H9 (cell line): ENCODE measurements around the gene TYRP1. TPM values are rescaled to one million over a fixed set of nuclear protein-coding genes. Genes with fewer than 3 reads are reported as not detected.

Experiments used
- DNase-seq: peaks from one replicate; pipeline ENCODE4 v3.0.0-alpha.2; 2017
- H2AFZ ChIP-seq: one replicate; pipeline ENCODE4 v1.6.1; 2013; ENCODE audit warnings: mild to moderate bottlenecking, low read length, control low read depth, moderate library complexity
- H2AK5ac ChIP-seq: 2 replicates; pipeline ENCODE4 v1.6.1; 2013; ENCODE audit warnings: low read length, control low read depth, mixed read lengths; ENCODE audit not compliant: insufficient read length
- H2BK120ac ChIP-seq: one replicate; pipeline ENCODE4 v1.6.1; 2013; ENCODE audit warnings: low read depth, mild to moderate bottlenecking, low read length, control low read depth, inconsistent platforms; ENCODE audit not compliant: poor library complexity, severe bottlenecking
- H2BK12ac ChIP-seq: 2 replicates; pipeline ENCODE4 v1.6.1; 2013; ENCODE audit warnings: low read length, control low read depth, mixed read lengths, low read depth; ENCODE audit not compliant: insufficient read length
- H2BK15ac ChIP-seq: 2 replicates; pipeline ENCODE4 v1.6.1; 2013; ENCODE audit warnings: low read depth, low read length, control low read depth
- H2BK20ac ChIP-seq: one replicate; pipeline ENCODE4 v1.6.1; 2013; ENCODE audit warnings: low read depth, mild to moderate bottlenecking, low read length, control low read depth, inconsistent platforms; ENCODE audit not compliant: poor library complexity, severe bottlenecking
- H2BK5ac ChIP-seq: 2 replicates; pipeline ENCODE4 v1.6.1; 2013; ENCODE audit warnings: low read length, control low read depth, mixed read lengths; ENCODE audit not compliant: insufficient read length
- H3K14ac ChIP-seq: 2 replicates; pipeline ENCODE4 v1.6.1; 2013; ENCODE audit warnings: low read length, control low read depth; ENCODE audit not compliant: insufficient read depth
- H3K18ac ChIP-seq: 2 replicates; pipeline ENCODE4 v1.6.1; 2013; ENCODE audit warnings: low read depth, mild to moderate bottlenecking, mixed read lengths, low read length, control low read depth; ENCODE audit not compliant: insufficient read length
- H3K23ac ChIP-seq: 2 replicates; pipeline ENCODE4 v1.6.1; 2013; ENCODE audit warnings: low read length, control low read depth, mixed read lengths, low read depth; ENCODE audit not compliant: insufficient read length
- H3K23me2 ChIP-seq: 2 replicates; pipeline ENCODE4 v1.6.1; 2013; ENCODE audit warnings: low read depth, mild to moderate bottlenecking, mixed read lengths, low read length, control low read depth; ENCODE audit not compliant: insufficient read length, poor library complexity, severe bottlenecking
- H3K27ac ChIP-seq: 2 replicates; pipeline ENCODE4 v1.5.1; 2013; ENCODE audit warnings: low read length, control low read depth, mixed read lengths, low read depth; ENCODE audit not compliant: insufficient read length
- H3K27me3 ChIP-seq: 2 replicates; pipeline ENCODE4 v1.6.1; 2013; ENCODE audit warnings: low read length, control low read depth, inconsistent platforms; ENCODE audit not compliant: insufficient read depth
- H3K4ac ChIP-seq: 2 replicates; pipeline ENCODE4 v1.6.1; 2013; ENCODE audit warnings: low read depth, mild to moderate bottlenecking, control low read depth, inconsistent platforms, low read length, moderate library complexity
- H3K4me1 ChIP-seq: 2 replicates; pipeline ENCODE4 v1.6.1; 2013; ENCODE audit warnings: low read length, control low read depth, inconsistent platforms; ENCODE audit not compliant: insufficient read depth
- H3K4me2 ChIP-seq: 2 replicates; pipeline ENCODE4 v1.6.1; 2013; ENCODE audit warnings: low read length, control low read depth, mixed read lengths; ENCODE audit not compliant: insufficient read length, insufficient read depth
- H3K56ac ChIP-seq: 2 replicates; pipeline ENCODE4 v1.6.1; 2013; ENCODE audit warnings: low read depth, mild to moderate bottlenecking, mixed read lengths, low read length, control low read depth; ENCODE audit not compliant: insufficient read length
- H3K79me1 ChIP-seq: 2 replicates; pipeline ENCODE4 v1.6.1; 2013; ENCODE audit warnings: low read depth, mild to moderate bottlenecking, moderate library complexity, low read length, control low read depth, inconsistent platforms; ENCODE audit not compliant: insufficient read depth, poor library complexity, severe bottlenecking
- H3K79me2 ChIP-seq: 2 replicates; pipeline ENCODE4 v1.6.1; 2013; ENCODE audit warnings: low read length, control low read depth, inconsistent platforms; ENCODE audit not compliant: insufficient read depth
- H3K9ac ChIP-seq: 2 replicates; pipeline ENCODE4 v1.6.1; 2013; ENCODE audit warnings: low read length, control low read depth, mixed read lengths; ENCODE audit not compliant: insufficient read length; ENCODE audit errors: extremely low read depth
- H3K9me3 ChIP-seq: one replicate; pipeline ENCODE4 v1.6.1; 2013; ENCODE audit warnings: low read depth, low read length, inconsistent platforms; ENCODE audit not compliant: control insufficient read depth
- H3T11ph ChIP-seq: one replicate; pipeline ENCODE4 v1.6.1; 2013; ENCODE audit warnings: mild to moderate bottlenecking, low read length, control low read depth, inconsistent platforms
- H4K20me1 ChIP-seq: one replicate; pipeline ENCODE4 v1.6.1; 2013; ENCODE audit not compliant: control insufficient read depth, insufficient read length, insufficient read depth
- H4K5ac ChIP-seq: 2 replicates; pipeline ENCODE4 v1.6.1; 2013; ENCODE audit warnings: low read depth, mild to moderate bottlenecking, mixed read lengths, low read length, control low read depth; ENCODE audit not compliant: insufficient read length
- H4K8ac ChIP-seq: replicated peaks from 2 replicates; pipeline ENCODE4 v1.6.1; 2013; ENCODE audit warnings: low read length, control low read depth, mixed read lengths, low read depth; ENCODE audit not compliant: insufficient read length
- H4K91ac ChIP-seq: 2 replicates; pipeline ENCODE4 v1.6.1; 2013; ENCODE audit warnings: low read depth, mild to moderate bottlenecking, moderate library complexity, mixed read lengths, low read length, control low read depth; ENCODE audit not compliant: insufficient read length
- H3K27ac Mint-ChIP-seq, 3 experiments: 2 replicates in 2 of 3; 3 replicates in 1 of 3; pipeline ENCODE4 v1.8.0; 2020 to 2021; ENCODE audit warnings: mixed read lengths in 3 of 3, mild to moderate bottlenecking in 1 of 3, moderate library complexity in 1 of 3
- H3K27me3 Mint-ChIP-seq: 2 replicates; pipeline ENCODE4 v1.8.0; 2021; ENCODE audit warnings: low read depth, mild to moderate bottlenecking, moderate library complexity, mixed read lengths
- H3K36me3 Mint-ChIP-seq, 3 experiments: 2 replicates in 2 of 3; 3 replicates in 1 of 3; pipeline ENCODE4 v1.8.0; 2020 to 2021; ENCODE audit warnings: low read depth in 3 of 3, mixed read lengths in 3 of 3; ENCODE audit not compliant: insufficient read depth in 1 of 3
- H3K4me1 Mint-ChIP-seq, 2 experiments: 2 replicates each; pipeline ENCODE4 v1.8.0; 2020; ENCODE audit warnings: mixed read lengths in 2 of 2
- H3K4me3 Mint-ChIP-seq, 2 experiments: 2 replicates in 1 of 2; 3 replicates in 1 of 2; pipeline ENCODE4 v1.8.0; 2020 to 2021; ENCODE audit warnings: mild to moderate bottlenecking in 2 of 2, mixed read lengths in 2 of 2, moderate library complexity in 1 of 2
- H3K9me3 Mint-ChIP-seq, 2 experiments: 2 replicates in 1 of 2; 3 replicates in 1 of 2; pipeline ENCODE4 v1.8.0; 2020; ENCODE audit warnings: mild to moderate bottlenecking in 2 of 2, mixed read lengths in 2 of 2, moderate library complexity in 1 of 2
- WGBS: extraction: QIAGEN DNeasy Blood & Tissue Kit; methylation state at CpG from one replicate; pipeline ENCODE4 v1.1.7; 2013; ENCODE audit warnings: missing lambda C conversion rate, low lambda C conversion rate, mixed read lengths; ENCODE audit not compliant: insufficient read length; ENCODE audit errors: extremely low coverage; 5-methylcytosine and 5-hydroxymethylcytosine counted together
- total RNA-seq: library from RNA; stranded (reverse); gene quantifications from 2 replicates; pipeline ENCODE4 v1.2.1, GENCODE V29; 2021
- TF ChIP-seq, protein P1 (sequence below): fragments of 200-600 bp; sonication (generic); conservative IDR thresholded peaks from 3 replicates; pipeline ENCODE4 v1.8.0; 2021; ENCODE audit warnings: antibody characterized with exemption, mild to moderate bottlenecking

Gene TYRP1
- total RNA-seq, 1 experiment from 2014 or later: not detected

DNA sequence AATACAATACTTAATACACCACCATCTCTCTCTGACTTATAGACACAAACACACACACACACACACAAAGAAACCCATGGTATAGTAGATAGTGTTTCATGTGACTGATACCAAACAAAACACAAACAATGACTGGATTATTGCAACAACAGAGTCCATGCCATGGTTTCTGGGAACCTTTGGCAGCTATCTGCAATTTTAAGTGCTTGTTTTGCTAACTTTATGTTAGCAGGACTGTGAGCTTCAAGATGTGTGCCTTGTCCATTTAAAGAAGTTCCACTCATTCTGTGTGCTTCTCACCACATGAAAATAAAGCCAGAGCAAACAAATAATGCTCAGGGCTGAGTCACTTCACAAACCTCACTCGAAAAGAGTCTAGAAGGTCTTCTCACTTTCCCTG lies 66.6 kb downstream of the TYRP1 start:
- no CpG with 5 or more reads among the region's 1 CpG for WGBS
- Mint-ChIP-seq H3K27ac (no peak overlapping the region), H3K4me1 (peaks cover under 1 to 1% of the 10 kb centered on the region in 2 experiments), H3K27me3 (no peaks in the 10 kb centered on the region), H3K4me3 (no peak overlapping the region), H3K9me3 (no peaks in the 10 kb centered on the region), H3K36me3 (no peaks in the 10 kb centered on the region)
- no peaks in the 10 kb centered on the region for H3K9me3 ChIP-seq
- no peak overlapping the region for H2BK15ac ChIP-seq
- no peak for DNase-seq
- H2AK5ac ChIP-seq: no peak overlapping the region
- H3K79me2 ChIP-seq: no peaks in the 10 kb centered on the region
- no peak overlapping the region for H2BK5ac ChIP-seq
- H2BK120ac ChIP-seq: no peak overlapping the region
- peaks cover 2% of the 10 kb centered on the region; the same call in 1 of the 2 replicates for H3K4me1 ChIP-seq
- H3T11ph ChIP-seq: no peak overlapping the region
- no peak overlapping the region for H3K56ac ChIP-seq
- no peak overlapping the region for H3K27ac ChIP-seq
- H3K79me1 ChIP-seq: no peaks in the 10 kb centered on the region
- no peak overlapping the region for H2AFZ ChIP-seq
- H2BK20ac ChIP-seq: no peak overlapping the region
- no peak overlapping the region for H3K4ac ChIP-seq
- no peak overlapping the region for H3K23ac ChIP-seq
- H3K27me3 ChIP-seq: no peaks in the 10 kb centered on the region
- no peak overlapping the region for H3K18ac ChIP-seq
- H3K14ac ChIP-seq: no peak overlapping the region
- H2BK12ac ChIP-seq: no peak overlapping the region
- H3K4me2 ChIP-seq: no peak overlapping the region
- H3K23me2 ChIP-seq: no peaks in the 10 kb centered on the region
- H4K8ac ChIP-seq: no peak overlapping the region
- H4K91ac ChIP-seq: no peak overlapping the region
- H4K5ac ChIP-seq: no peak overlapping the region
- H4K20me1 ChIP-seq: no peaks in the 10 kb centered on the region
- no peak overlapping the region for H3K9ac ChIP-seq
- TF ChIP-seq, protein P1, sequence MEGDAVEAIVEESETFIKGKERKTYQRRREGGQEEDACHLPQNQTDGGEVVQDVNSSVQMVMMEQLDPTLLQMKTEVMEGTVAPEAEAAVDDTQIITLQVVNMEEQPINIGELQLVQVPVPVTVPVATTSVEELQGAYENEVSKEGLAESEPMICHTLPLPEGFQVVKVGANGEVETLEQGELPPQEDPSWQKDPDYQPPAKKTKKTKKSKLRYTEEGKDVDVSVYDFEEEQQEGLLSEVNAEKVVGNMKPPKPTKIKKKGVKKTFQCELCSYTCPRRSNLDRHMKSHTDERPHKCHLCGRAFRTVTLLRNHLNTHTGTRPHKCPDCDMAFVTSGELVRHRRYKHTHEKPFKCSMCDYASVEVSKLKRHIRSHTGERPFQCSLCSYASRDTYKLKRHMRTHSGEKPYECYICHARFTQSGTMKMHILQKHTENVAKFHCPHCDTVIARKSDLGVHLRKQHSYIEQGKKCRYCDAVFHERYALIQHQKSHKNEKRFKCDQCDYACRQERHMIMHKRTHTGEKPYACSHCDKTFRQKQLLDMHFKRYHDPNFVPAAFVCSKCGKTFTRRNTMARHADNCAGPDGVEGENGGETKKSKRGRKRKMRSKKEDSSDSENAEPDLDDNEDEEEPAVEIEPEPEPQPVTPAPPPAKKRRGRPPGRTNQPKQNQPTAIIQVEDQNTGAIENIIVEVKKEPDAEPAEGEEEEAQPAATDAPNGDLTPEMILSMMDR: no peak

Other genes starting within 250 kb of the TYRP1 start
- 0.13 TPM in 1 of 2 replicates, not detected in the other for gene LURAP1L, start 81.6 kb downstream of the TYRP1 start, total RNA-seq